HL-60/S4 (cell line): ENCODE results near the gene CYP2R1.

Source experiments
- in situ Hi-C: fragments of 300-500 bp; cut with MboI; formaldehyde crosslinking; loops from 2 replicates; pipeline ENCODE4 v1.14.3; 2022; ENCODE audit warnings: low sequenced_read_pairs

CYP2R1 gene

GRCh38 chr11:14842002-14842401 is 50.0 kb downstream of the CYP2R1 start:
- in situ Hi-C loops = no loop called here

GRCh38 chr11:14835496-14836492 is 56.2 kb downstream of the CYP2R1 start:
- in situ Hi-C loops = no loop called here
